ENCODE data around the gene LPAR3. TPM values are rescaled to one million over a fixed set of nuclear protein-coding genes. Genes with fewer than 3 reads are reported as not detected.

Gene LPAR3
- total and polyA plus RNA-seq, 2 experiments from 2014 or later, result 10.4 to 36.9 TPM

GRCh38 chr1:84876353-84876752 is 16.7 kb downstream of the LPAR3 start:
- Mint-ChIP-seq H3K27ac (no peak overlapping the region), H3K4me1 (no peaks in the 10 kb centered on the region), H3K27me3 (ENCODE audit: insufficient read depth, low read depth, poor library complexity) (peaks cover 2% of the 10 kb centered on the region), H3K9me3 (peaks cover under 1% of the 10 kb centered on the region), H3K4me3 (no peak overlapping the region), H3K36me3 (ENCODE audit: low read depth) (peaks cover 4% of the 10 kb centered on the region)
- no peaks in the 10 kb centered on the region for H3K27me3 ChIP-seq (ENCODE audit: insufficient read depth)
- peaks cover 6% of the 10 kb centered on the region; the same call in 1 of the 2 replicates for H4K20me1 ChIP-seq (replicated peaks; ENCODE audit: insufficient read depth)
- no peak overlapping the region for H3K4me2 ChIP-seq
- no peak for TF ChIP-seq STAT1 (IDR thresholded peaks at IDR 0.05; ENCODE audit: unreplicated experiment)
- TF ChIP-seq CREB1 (CRISPR knock-in tag; IDR thresholded peaks at IDR 0.05; ENCODE audit: low read depth), result no peak
- TF ChIP-seq NANOG (IDR thresholded peaks at IDR 0.05; ENCODE audit: borderline replicate concordance), result no peak
- no peak for TF ChIP-seq ZNF114 (CRISPR knock-in tag; IDR thresholded peaks at IDR 0.05)
- TF ChIP-seq, protein P1, sequence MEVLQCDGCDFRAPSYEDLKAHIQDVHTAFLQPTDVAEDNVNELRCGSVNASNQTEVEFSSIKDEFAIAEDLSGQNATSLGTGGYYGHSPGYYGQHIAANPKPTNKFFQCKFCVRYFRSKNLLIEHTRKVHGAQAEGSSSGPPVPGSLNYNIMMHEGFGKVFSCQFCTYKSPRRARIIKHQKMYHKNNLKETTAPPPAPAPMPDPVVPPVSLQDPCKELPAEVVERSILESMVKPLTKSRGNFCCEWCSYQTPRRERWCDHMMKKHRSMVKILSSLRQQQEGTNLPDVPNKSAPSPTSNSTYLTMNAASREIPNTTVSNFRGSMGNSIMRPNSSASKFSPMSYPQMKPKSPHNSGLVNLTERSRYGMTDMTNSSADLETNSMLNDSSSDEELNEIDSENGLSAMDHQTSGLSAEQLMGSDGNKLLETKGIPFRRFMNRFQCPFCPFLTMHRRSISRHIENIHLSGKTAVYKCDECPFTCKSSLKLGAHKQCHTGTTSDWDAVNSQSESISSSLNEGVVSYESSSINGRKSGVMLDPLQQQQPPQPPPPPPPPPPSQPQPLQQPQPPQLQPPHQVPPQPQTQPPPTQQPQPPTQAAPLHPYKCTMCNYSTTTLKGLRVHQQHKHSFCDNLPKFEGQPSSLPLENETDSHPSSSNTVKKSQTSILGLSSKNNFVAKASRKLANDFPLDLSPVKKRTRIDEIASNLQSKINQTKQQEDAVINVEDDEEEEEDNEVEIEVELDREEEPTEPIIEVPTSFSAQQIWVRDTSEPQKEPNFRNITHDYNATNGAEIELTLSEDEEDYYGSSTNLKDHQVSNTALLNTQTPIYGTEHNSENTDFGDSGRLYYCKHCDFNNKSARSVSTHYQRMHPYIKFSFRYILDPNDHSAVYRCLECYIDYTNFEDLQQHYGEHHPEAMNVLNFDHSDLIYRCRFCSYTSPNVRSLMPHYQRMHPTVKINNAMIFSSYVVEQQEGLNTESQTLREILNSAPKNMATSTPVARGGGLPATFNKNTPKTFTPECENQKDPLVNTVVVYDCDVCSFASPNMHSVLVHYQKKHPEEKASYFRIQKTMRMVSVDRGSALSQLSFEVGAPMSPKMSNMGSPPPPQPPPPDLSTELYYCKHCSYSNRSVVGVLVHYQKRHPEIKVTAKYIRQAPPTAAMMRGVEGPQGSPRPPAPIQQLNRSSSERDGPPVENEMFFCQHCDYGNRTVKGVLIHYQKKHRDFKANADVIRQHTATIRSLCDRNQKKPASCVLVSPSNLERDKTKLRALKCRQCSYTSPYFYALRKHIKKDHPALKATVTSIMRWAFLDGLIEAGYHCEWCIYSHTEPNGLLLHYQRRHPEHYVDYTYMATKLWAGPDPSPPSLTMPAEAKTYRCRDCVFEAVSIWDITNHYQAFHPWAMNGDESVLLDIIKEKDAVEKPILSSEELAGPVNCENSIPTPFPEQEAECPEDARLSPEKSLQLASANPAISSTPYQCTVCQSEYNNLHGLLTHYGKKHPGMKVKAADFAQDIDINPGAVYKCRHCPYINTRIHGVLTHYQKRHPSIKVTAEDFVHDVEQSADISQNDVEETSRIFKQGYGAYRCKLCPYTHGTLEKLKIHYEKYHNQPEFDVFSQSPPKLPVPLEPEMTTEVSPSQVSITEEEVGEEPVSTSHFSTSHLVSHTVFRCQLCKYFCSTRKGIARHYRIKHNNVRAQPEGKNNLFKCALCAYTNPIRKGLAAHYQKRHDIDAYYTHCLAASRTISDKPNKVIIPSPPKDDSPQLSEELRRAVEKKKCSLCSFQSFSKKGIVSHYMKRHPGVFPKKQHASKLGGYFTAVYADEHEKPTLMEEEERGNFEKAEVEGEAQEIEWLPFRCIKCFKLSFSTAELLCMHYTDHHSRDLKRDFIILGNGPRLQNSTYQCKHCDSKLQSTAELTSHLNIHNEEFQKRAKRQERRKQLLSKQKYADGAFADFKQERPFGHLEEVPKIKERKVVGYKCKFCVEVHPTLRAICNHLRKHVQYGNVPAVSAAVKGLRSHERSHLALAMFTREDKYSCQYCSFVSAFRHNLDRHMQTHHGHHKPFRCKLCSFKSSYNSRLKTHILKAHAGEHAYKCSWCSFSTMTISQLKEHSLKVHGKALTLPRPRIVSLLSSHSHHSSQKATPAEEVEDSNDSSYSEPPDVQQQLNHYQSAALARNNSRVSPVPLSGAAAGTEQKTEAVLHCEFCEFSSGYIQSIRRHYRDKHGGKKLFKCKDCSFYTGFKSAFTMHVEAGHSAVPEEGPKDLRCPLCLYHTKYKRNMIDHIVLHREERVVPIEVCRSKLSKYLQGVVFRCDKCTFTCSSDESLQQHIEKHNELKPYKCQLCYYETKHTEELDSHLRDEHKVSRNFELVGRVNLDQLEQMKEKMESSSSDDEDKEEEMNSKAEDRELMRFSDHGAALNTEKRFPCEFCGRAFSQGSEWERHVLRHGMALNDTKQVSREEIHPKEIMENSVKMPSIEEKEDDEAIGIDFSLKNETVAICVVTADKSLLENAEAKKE (CRISPR knock-in tag; IDR thresholded peaks at IDR 0.05), result no peak
- TF ChIP-seq POLR2AphosphoS5 (IDR thresholded peaks at IDR 0.05; ENCODE audit: low read depth), result no peak
- TF ChIP-seq EZH2 (IDR thresholded peaks at IDR 0.05; ENCODE audit: low read depth, unreplicated experiment), result no peak
- no peak for ATAC-seq
- no peak overlapping the region for H2AFZ ChIP-seq
- peaks cover 33% of the 10 kb centered on the region for H3K79me2 ChIP-seq (replicated peaks; ENCODE audit: insufficient read depth)
- no peak overlapping the region for H3K4me3 ChIP-seq
- H3K4me1 ChIP-seq (ENCODE audit: insufficient read depth), result no peaks in the 10 kb centered on the region
- no peaks in the 10 kb centered on the region for H3K36me3 ChIP-seq (ENCODE audit: insufficient read depth)
- no peak for DNase-seq (ENCODE audit: low spot score)
- H3F3A ChIP-seq (replicated peaks; ENCODE audit: low read depth), result no peaks in the 10 kb centered on the region
- no peaks in the 10 kb centered on the region for H3K9me2 ChIP-seq (ENCODE audit: insufficient read depth)
- H3K27ac ChIP-seq (ENCODE audit: low read depth), result no peak overlapping the region

GRCh38 chr1:84873366-84873765 is 19.6 kb downstream of the LPAR3 start:
- no peaks in the 10 kb centered on the region for H3K9me3 Mint-ChIP-seq
- H3K4me1 ChIP-seq (ENCODE audit: insufficient read depth), result no peaks in the 10 kb centered on the region
- H3K79me2 ChIP-seq (replicated peaks; ENCODE audit: insufficient read depth), result peaks cover 28% of the 10 kb centered on the region
- no peak overlapping the region for H3K4me3 Mint-ChIP-seq
- H3K27ac Mint-ChIP-seq, result no peak overlapping the region
- no peak overlapping the region for H3K4me3 ChIP-seq
- H3F3A ChIP-seq (replicated peaks; ENCODE audit: low read depth), result no peaks in the 10 kb centered on the region
- ATAC-seq (no peak), DNase-seq (ENCODE audit: low spot score) (no peak)
- TF ChIP-seq, protein P2, sequence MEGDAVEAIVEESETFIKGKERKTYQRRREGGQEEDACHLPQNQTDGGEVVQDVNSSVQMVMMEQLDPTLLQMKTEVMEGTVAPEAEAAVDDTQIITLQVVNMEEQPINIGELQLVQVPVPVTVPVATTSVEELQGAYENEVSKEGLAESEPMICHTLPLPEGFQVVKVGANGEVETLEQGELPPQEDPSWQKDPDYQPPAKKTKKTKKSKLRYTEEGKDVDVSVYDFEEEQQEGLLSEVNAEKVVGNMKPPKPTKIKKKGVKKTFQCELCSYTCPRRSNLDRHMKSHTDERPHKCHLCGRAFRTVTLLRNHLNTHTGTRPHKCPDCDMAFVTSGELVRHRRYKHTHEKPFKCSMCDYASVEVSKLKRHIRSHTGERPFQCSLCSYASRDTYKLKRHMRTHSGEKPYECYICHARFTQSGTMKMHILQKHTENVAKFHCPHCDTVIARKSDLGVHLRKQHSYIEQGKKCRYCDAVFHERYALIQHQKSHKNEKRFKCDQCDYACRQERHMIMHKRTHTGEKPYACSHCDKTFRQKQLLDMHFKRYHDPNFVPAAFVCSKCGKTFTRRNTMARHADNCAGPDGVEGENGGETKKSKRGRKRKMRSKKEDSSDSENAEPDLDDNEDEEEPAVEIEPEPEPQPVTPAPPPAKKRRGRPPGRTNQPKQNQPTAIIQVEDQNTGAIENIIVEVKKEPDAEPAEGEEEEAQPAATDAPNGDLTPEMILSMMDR (conservative IDR thresholded peaks at IDR 0.05; ENCODE audit: low read depth in 2 of 2), result no peak
- peaks cover 9% of the 10 kb centered on the region for H4K20me1 ChIP-seq (replicated peaks; ENCODE audit: insufficient read depth)
- no peaks in the 10 kb centered on the region for H3K27me3 ChIP-seq (ENCODE audit: insufficient read depth)
- H3K36me3 Mint-ChIP-seq (ENCODE audit: low read depth), result 0 out of 3 replicates have a peak, but pooled peaks cover 3% of the 10 kb centered on the region
- no peaks in the 10 kb centered on the region for H3K4me1 Mint-ChIP-seq
- no peak overlapping the region for H3K4me2 ChIP-seq
- no peaks in the 10 kb centered on the region for H3K27me3 Mint-ChIP-seq (ENCODE audit: insufficient read depth, low read depth, poor library complexity)
- H3K36me3 ChIP-seq (ENCODE audit: insufficient read depth), result no peaks in the 10 kb centered on the region
- H3K27ac ChIP-seq (ENCODE audit: low read depth), result no peak overlapping the region
- no peak overlapping the region for H2AFZ ChIP-seq
- no peaks in the 10 kb centered on the region for H3K9me2 ChIP-seq (ENCODE audit: insufficient read depth)

Measured in GM23338 (cell line).